ENCODE results near the gene ABLIM3. TPM values are rescaled to one million over a fixed set of nuclear protein-coding genes. Genes with fewer than 3 reads are reported as not detected.

The ABLIM3 gene
- total RNA-seq, 1 donor from 2014 or later: 50.8 TPM

- no peak for DNase-seq (ENCODE audit: extremely low spot score in 2 of 2)
- Histone ChIP-seq H3K27ac (no peak overlapping the region), H3K9me3 (no peaks in the 10 kb centered on the region), H3K27me3 (no peaks in the 10 kb centered on the region), H3K4me3 (no peak overlapping the region), H3K36me3 (no peaks in the 10 kb centered on the region), H3K4me1 (peaks cover 38% of the 10 kb centered on the region)
- intact Hi-C loops (cut with DNase I): no loop called here
- TF ChIP-seq CTCF (IDR thresholded peaks at IDR 0.05) (no peak), POLR2A (IDR thresholded peaks at IDR 0.05) (no peak), POLR2AphosphoS5 (IDR thresholded peaks at IDR 0.05; ENCODE audit: insufficient read depth in 1 of 2, low read depth in 1 of 2) (no peak)
Observed at GRCh38 chr5:149177339-149177843, 36.1 kb downstream of the ABLIM3 start.

- Histone ChIP-seq H3K27me3 (no peaks in the 10 kb centered on the region), H3K9me3 (no peaks in the 10 kb centered on the region), H3K36me3 (no peaks in the 10 kb centered on the region), H3K4me1 (peaks cover 32% of the 10 kb centered on the region), H3K27ac (no peak overlapping the region), H3K4me3 (no peak overlapping the region)
- TF ChIP-seq POLR2AphosphoS5 (IDR thresholded peaks at IDR 0.05; ENCODE audit: insufficient read depth in 1 of 2, low read depth in 1 of 2) (no peak), CTCF (IDR thresholded peaks at IDR 0.05) (no peak), POLR2A (IDR thresholded peaks at IDR 0.05) (no peak)
- intact Hi-C loops (cut with DNase I): no loop called here
- DNase-seq (ENCODE audit: extremely low spot score in 2 of 2): no peak
Observed at GRCh38 chr5:149177911-149178565, 36.7 kb downstream of the ABLIM3 start.

GRCh38 chr5:149181732-149182131 lies 40.4 kb downstream of the ABLIM3 start:
- Histone ChIP-seq H3K27me3 (no peaks in the 10 kb centered on the region), H3K9me3 (no peaks in the 10 kb centered on the region), H3K36me3 (peaks cover 0 to 8% of the 10 kb centered on the region in 2 donors), H3K27ac (no peak overlapping the region), H3K4me3 (no peak overlapping the region), H3K4me1 (no peaks in the 10 kb centered on the region)
- intact Hi-C loops (cut with DNase I): no loop called here
- TF ChIP-seq CTCF (IDR thresholded peaks at IDR 0.05) (no peak), POLR2AphosphoS5 (IDR thresholded peaks at IDR 0.05; ENCODE audit: insufficient read depth in 1 of 2, low read depth in 1 of 2) (no peak), POLR2A (IDR thresholded peaks at IDR 0.05) (no peak)
- no peak for DNase-seq (ENCODE audit: extremely low spot score in 2 of 2)

GRCh38 chr5:149182241-149182640 lies 40.9 kb downstream of the ABLIM3 start:
- H3K27ac ChIP-seq: no peak overlapping the region
- no peaks in the 10 kb centered on the region for H3K27me3 ChIP-seq
- TF ChIP-seq POLR2A (IDR thresholded peaks at IDR 0.05) (no peak), POLR2AphosphoS5 (IDR thresholded peaks at IDR 0.05; ENCODE audit: insufficient read depth in 1 of 2, low read depth in 1 of 2) (no peak), CTCF (IDR thresholded peaks at IDR 0.05) (no peak)
- no peaks in the 10 kb centered on the region for H3K4me1 ChIP-seq
- no peaks in the 10 kb centered on the region for H3K9me3 ChIP-seq
- intact Hi-C loops (cut with DNase I): no loop called here
- no peak overlapping the region for H3K4me3 ChIP-seq
- peaks cover 0 to 8% of the 10 kb centered on the region in 2 donors for H3K36me3 ChIP-seq
- DNase-seq (ENCODE audit: extremely low spot score in 2 of 2): no peak

GRCh38 chr5:149185067-149185466 lies 43.8 kb downstream of the ABLIM3 start:
- H3K4me3 ChIP-seq: no peak overlapping the region
- no peak overlapping the region for H3K27ac ChIP-seq
- H3K36me3 ChIP-seq: peaks cover 0 to 8% of the 10 kb centered on the region in 2 donors
- DNase-seq (ENCODE audit: extremely low spot score in 2 of 2): no peak
- H3K27me3 ChIP-seq: no peaks in the 10 kb centered on the region
- no peaks in the 10 kb centered on the region for H3K9me3 ChIP-seq
- intact Hi-C loops (cut with DNase I): no loop called here
- TF ChIP-seq POLR2A (IDR thresholded peaks at IDR 0.05) (no peak), CTCF (IDR thresholded peaks at IDR 0.05) (no peak)
- no peaks in the 10 kb centered on the region for H3K4me1 ChIP-seq
